Measurements from ENCODE around the gene RNU1-3. TPM values are rescaled to one million over a fixed set of nuclear protein-coding genes. Genes with fewer than 3 reads are reported as not detected.

Gene RNU1-3
- total and polyA plus RNA-seq, 9 of the 15 experiments (the other 6 are each of a cell fraction or from before 2014, with no cell fraction given): under 0.01 to 32,823 (median 2,538) TPM; not detected in 4

GRCh38 chr1:16628361-16629111 lies 38.2 kb downstream of the RNU1-3 start (continued):
- TF ChIP-seq, protein P1, sequence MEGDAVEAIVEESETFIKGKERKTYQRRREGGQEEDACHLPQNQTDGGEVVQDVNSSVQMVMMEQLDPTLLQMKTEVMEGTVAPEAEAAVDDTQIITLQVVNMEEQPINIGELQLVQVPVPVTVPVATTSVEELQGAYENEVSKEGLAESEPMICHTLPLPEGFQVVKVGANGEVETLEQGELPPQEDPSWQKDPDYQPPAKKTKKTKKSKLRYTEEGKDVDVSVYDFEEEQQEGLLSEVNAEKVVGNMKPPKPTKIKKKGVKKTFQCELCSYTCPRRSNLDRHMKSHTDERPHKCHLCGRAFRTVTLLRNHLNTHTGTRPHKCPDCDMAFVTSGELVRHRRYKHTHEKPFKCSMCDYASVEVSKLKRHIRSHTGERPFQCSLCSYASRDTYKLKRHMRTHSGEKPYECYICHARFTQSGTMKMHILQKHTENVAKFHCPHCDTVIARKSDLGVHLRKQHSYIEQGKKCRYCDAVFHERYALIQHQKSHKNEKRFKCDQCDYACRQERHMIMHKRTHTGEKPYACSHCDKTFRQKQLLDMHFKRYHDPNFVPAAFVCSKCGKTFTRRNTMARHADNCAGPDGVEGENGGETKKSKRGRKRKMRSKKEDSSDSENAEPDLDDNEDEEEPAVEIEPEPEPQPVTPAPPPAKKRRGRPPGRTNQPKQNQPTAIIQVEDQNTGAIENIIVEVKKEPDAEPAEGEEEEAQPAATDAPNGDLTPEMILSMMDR (IDR thresholded peaks at IDR 0.05 in 2 of 3, conservative IDR thresholded peaks at IDR 0.05 in 1 of 3; ENCODE audit: insufficient read depth in 2 of 3, low read depth in 1 of 3, low read length in 3 of 3): no peak; a peak in 1 of 6 replicates
- TF ChIP-seq ETV6 (IDR thresholded peaks at IDR 0.05; ENCODE audit: borderline replicate concordance in 1 of 2, low read depth in 2 of 2, low read length in 1 of 2) (no peak), ETV6 (CRISPR knock-in tag; IDR thresholded peaks at IDR 0.05; ENCODE audit: borderline replicate concordance) (no peak), DMBX1 (CRISPR knock-in tag; IDR thresholded peaks at IDR 0.05; ENCODE audit: borderline replicate concordance) (peak; percentile 41; the same call in 1 of the 2 replicates), SMAD4 (CRISPR knock-in tag; conservative IDR thresholded peaks at IDR 0.05) (0 out of 2 replicates have a peak, but pooled peaks have one; percentile 21), TFAM (CRISPR knock-in tag; conservative IDR thresholded peaks at IDR 0.05) (no peak), POLR2G (IDR thresholded peaks at IDR 0.05; ENCODE audit: low read depth, low read length) (peak; percentile 76), KAT7 (CRISPR knock-in tag; IDR thresholded peaks at IDR 0.05; ENCODE audit: borderline replicate concordance) (no peak), ZNF133 (CRISPR knock-in tag; IDR thresholded peaks at IDR 0.05) (no peak), ZBTB34 (CRISPR knock-in tag; IDR thresholded peaks at IDR 0.05) (no peak)
- TF ChIP-seq, protein P2, sequence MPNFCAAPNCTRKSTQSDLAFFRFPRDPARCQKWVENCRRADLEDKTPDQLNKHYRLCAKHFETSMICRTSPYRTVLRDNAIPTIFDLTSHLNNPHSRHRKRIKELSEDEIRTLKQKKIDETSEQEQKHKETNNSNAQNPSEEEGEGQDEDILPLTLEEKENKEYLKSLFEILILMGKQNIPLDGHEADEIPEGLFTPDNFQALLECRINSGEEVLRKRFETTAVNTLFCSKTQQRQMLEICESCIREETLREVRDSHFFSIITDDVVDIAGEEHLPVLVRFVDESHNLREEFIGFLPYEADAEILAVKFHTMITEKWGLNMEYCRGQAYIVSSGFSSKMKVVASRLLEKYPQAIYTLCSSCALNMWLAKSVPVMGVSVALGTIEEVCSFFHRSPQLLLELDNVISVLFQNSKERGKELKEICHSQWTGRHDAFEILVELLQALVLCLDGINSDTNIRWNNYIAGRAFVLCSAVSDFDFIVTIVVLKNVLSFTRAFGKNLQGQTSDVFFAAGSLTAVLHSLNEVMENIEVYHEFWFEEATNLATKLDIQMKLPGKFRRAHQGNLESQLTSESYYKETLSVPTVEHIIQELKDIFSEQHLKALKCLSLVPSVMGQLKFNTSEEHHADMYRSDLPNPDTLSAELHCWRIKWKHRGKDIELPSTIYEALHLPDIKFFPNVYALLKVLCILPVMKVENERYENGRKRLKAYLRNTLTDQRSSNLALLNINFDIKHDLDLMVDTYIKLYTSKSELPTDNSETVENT (CRISPR knock-in tag; IDR thresholded peaks at IDR 0.05): peak; percentile 64; the same call in 1 of the 2 replicates
- TF ChIP-seq, protein P3, sequence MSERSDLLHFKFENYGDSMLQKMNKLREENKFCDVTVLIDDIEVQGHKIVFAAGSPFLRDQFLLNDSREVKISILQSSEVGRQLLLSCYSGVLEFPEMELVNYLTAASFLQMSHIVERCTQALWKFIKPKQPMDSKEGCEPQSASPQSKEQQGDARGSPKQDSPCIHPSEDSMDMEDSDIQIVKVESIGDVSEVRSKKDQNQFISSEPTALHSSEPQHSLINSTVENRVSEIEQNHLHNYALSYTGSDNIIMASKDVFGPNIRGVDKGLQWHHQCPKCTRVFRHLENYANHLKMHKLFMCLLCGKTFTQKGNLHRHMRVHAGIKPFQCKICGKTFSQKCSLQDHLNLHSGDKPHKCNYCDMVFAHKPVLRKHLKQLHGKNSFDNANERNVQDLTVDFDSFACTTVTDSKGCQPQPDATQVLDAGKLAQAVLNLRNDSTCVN (CRISPR knock-in tag; IDR thresholded peaks at IDR 0.05): peak; percentile 7; the same call in 1 of the 2 replicates
